HEK293T (cell line): Measurements from ENCODE around the gene CENPVL2.
"Not testable (repeated sequence)": the region's sequence is repeated elsewhere in the genome, so short reads cannot be mapped to it uniquely, and the experiment has no call there.

Experiments
- ARNT ChIP-seq: fragments of 450-650 bp; IDR thresholded peaks from 2 replicates; pipeline ENCODE4 v1.6.1; 2017; ENCODE audit warnings: mild to moderate bottlenecking
- CTBP1 ChIP-seq: fragments of 450-650 bp; IDR thresholded peaks from 2 replicates; pipeline ENCODE4 v1.6.1; 2016; ENCODE audit warnings: borderline replicate concordance
- FOXA1 ChIP-seq: fragments of 450-650 bp; IDR thresholded peaks from 2 replicates; pipeline ENCODE4 v1.6.1; 2016; ENCODE audit warnings: mild to moderate bottlenecking
- FOXK2 ChIP-seq: fragments of 450-650 bp; IDR thresholded peaks from 2 replicates; pipeline ENCODE4 v1.6.1; 2016; ENCODE audit warnings: mild to moderate bottlenecking
- HDGF ChIP-seq: fragments of 450-650 bp; IDR thresholded peaks from 2 replicates; pipeline ENCODE4 v1.6.1; 2017; ENCODE audit warnings: antibody characterized with exemption, borderline replicate concordance
- LEF1 ChIP-seq: fragments of 450-650 bp; IDR thresholded peaks from 2 replicates; pipeline ENCODE4 v1.6.1; 2017; ENCODE audit warnings: mild to moderate bottlenecking, borderline replicate concordance
- NFRKB ChIP-seq: fragments of 450-650 bp; IDR thresholded peaks from 2 replicates; pipeline ENCODE4 v1.6.1; 2016; ENCODE audit warnings: mild to moderate bottlenecking, moderate library complexity
- PKNOX1 ChIP-seq: fragments of 450-650 bp; IDR thresholded peaks from 2 replicates; pipeline ENCODE4 v1.6.1; 2016
- SP1 ChIP-seq: fragments of 450-650 bp; IDR thresholded peaks from 2 replicates; pipeline ENCODE4 v1.6.1; 2017
- SUZ12 ChIP-seq: fragments of 450-650 bp; IDR thresholded peaks from 2 replicates; pipeline ENCODE4 v1.6.1; 2016; ENCODE audit warnings: mild to moderate bottlenecking
- ZNF384 ChIP-seq: fragments of 450-650 bp; IDR thresholded peaks from 2 replicates; pipeline ENCODE4 v1.6.1; 2016

- TF ChIP-seq FOXA1, ZNF384, HDGF, CTBP1, PKNOX1, LEF1, SUZ12, SP1, NFRKB, FOXK2, ARNT: not testable (repeated sequence)
These were observed 2.8 kb downstream of the CENPVL2 start for GRCh38 chrX:51679689-51680433.
